Hepatocyte (in vitro differentiated cells): Measurements from ENCODE around the gene SLC39A1. TPM values are rescaled to one million over a fixed set of nuclear protein-coding genes. Genes with fewer than 3 reads are reported as not detected.

Source experiments
- DNase-seq: peaks from one replicate; pipeline ENCODE4 v3.0.0-alpha.2; 2016; ENCODE audit warnings: low spot score
- H2AFZ ChIP-seq: fragments of 200-600 bp; sonication (generic); 2 replicates; pipeline ENCODE4 v1.6.0; 2016; ENCODE audit warnings: antibody characterized with exemption, mild to moderate bottlenecking
- H3K27ac ChIP-seq: fragments of 200-600 bp; sonication (generic); 2 replicates; pipeline ENCODE4 v1.5.1; 2016; ENCODE audit warnings: mild to moderate bottlenecking
- H3K27me3 ChIP-seq: fragments of 200-600 bp; sonication (generic); 2 replicates; pipeline ENCODE4 v1.6.1; 2016
- H3K36me3 ChIP-seq: fragments of 200-600 bp; sonication (generic); replicated peaks from 2 replicates; pipeline ENCODE4 v1.5.1; 2016; ENCODE audit warnings: low read depth; ENCODE audit not compliant: insufficient read depth
- H3K4me1 ChIP-seq: fragments of 200-600 bp; sonication (generic); 2 replicates; pipeline ENCODE4 v1.5.1; 2016; ENCODE audit warnings: mild to moderate bottlenecking, moderate library complexity; ENCODE audit not compliant: insufficient read depth
- H3K4me2 ChIP-seq: fragments of 200-600 bp; sonication (generic); 2 replicates; pipeline ENCODE4 v1.6.0; 2016
- H3K4me3 ChIP-seq: fragments of 200-600 bp; sonication (generic); 2 replicates; pipeline ENCODE4 v1.5.1; 2016; ENCODE audit warnings: mild to moderate bottlenecking
- H3K79me2 ChIP-seq: fragments of 200-600 bp; sonication (generic); 2 replicates; pipeline ENCODE4 v1.6.0; 2017; ENCODE audit warnings: mild to moderate bottlenecking
- H3K9me2 ChIP-seq: fragments of 200-600 bp; sonication (generic); replicated peaks from 2 replicates; pipeline ENCODE4 v1.6.0; 2017; ENCODE audit warnings: mild to moderate bottlenecking; ENCODE audit not compliant: insufficient read depth
- H3K9me3 ChIP-seq: fragments of 200-600 bp; sonication (generic); 2 replicates; pipeline ENCODE4 v1.5.1; 2016; ENCODE audit warnings: low read depth, mild to moderate bottlenecking
- H4K20me1 ChIP-seq: fragments of 200-600 bp; sonication (generic); 2 replicates; pipeline ENCODE4 v1.6.0; 2016; ENCODE audit warnings: mild to moderate bottlenecking; ENCODE audit not compliant: insufficient read depth, poor library complexity, severe bottlenecking
- CTCF ChIP-seq: fragments of 200-600 bp; sonication (generic); IDR thresholded peaks from 2 replicates; pipeline ENCODE4 v1.5.1; 2016; ENCODE audit warnings: antibody characterized with exemption, mild to moderate bottlenecking; ENCODE audit not compliant: poor library complexity
- EZH2 ChIP-seq: fragments of 200-600 bp; sonication (generic); IDR thresholded peaks from 2 replicates; pipeline ENCODE4 v1.6.1; 2016; ENCODE audit warnings: antibody characterized with exemption, mild to moderate bottlenecking, borderline replicate concordance
- EZH2phosphoT487 ChIP-seq: fragments of 200-600 bp; sonication (generic); IDR thresholded peaks from one replicate; pipeline ENCODE4 v1.6.1; 2018; ENCODE audit warnings: antibody characterized with exemption, mild to moderate bottlenecking, low read depth, moderate library complexity; ENCODE audit not compliant: unreplicated experiment, severe bottlenecking
- WGBS: methylation state at CpG from one replicate; pipeline ENCODE4 v1.1.6; 2016; ENCODE audit warnings: low lambda C conversion rate; ENCODE audit errors: missing lambda C conversion rate; 5-methylcytosine and 5-hydroxymethylcytosine counted together
- polyA plus RNA-seq: library from polyadenylated mRNA; unstranded; fragments of >200 nt; fragmentation: Nextera tagmentation; extraction: Ambion mirVana; gene quantifications from 2 replicates; pipeline ENCODE4 v1.2.1, GENCODE V29; 2016
- total RNA-seq: library from RNA; depleted of rRNA; stranded (reverse); fragments of >200 nt; gene quantifications from 2 replicates; pipeline ENCODE4 v1.2.3, GENCODE V29; 2014

SLC39A1 gene
- total and polyA plus RNA-seq, 2 experiments from 2014 or later, result 158 to 163 TPM

- no peak overlapping the region for H3K4me3 ChIP-seq
- no peak overlapping the region for H3K27ac ChIP-seq
- no peaks in the 10 kb centered on the region for H3K9me3 ChIP-seq
- no peak overlapping the region for H2AFZ ChIP-seq
- peaks cover 11% of the 10 kb centered on the region for H3K79me2 ChIP-seq
- H3K27me3 ChIP-seq, result no peaks in the 10 kb centered on the region
- DNase-seq, result no peak
- H3K4me1 ChIP-seq, result peaks cover 5% of the 10 kb centered on the region
- 97% methylated on average over 2 of the region's 2 CpGs for WGBS
- no peaks in the 10 kb centered on the region for H3K9me2 ChIP-seq
- no peak overlapping the region for H3K4me2 ChIP-seq
- no peaks in the 10 kb centered on the region for H4K20me1 ChIP-seq
- TF ChIP-seq EZH2phosphoT487, result no peak
- no peak for TF ChIP-seq CTCF
- no peak for TF ChIP-seq EZH2
- no peaks in the 10 kb centered on the region for H3K36me3 ChIP-seq
Observed at GRCh38 chr1:153970346-153970745, 7.0 kb upstream of the SLC39A1 start.

GRCh38 chr1:153968972-153969371 is 5.6 kb upstream of the SLC39A1 start:
- no peaks in the 10 kb centered on the region for H3K36me3 ChIP-seq
- H3K4me2 ChIP-seq, result peak overlapping the region; percentile 86
- TF ChIP-seq CTCF (no peak), EZH2 (no peak), EZH2phosphoT487 (no peak)
- no peaks in the 10 kb centered on the region for H3K9me2 ChIP-seq
- peaks cover 21% of the 10 kb centered on the region for H3K79me2 ChIP-seq
- 95% methylated on average over 2 of the region's 2 CpGs for WGBS
- no peaks in the 10 kb centered on the region for H4K20me1 ChIP-seq
- no peaks in the 10 kb centered on the region for H3K27me3 ChIP-seq
- DNase-seq, result no peak
- no peak overlapping the region for H3K4me3 ChIP-seq
- H3K4me1 ChIP-seq, result peaks cover 12% of the 10 kb centered on the region
- peak overlapping the region; percentile 77 for H3K27ac ChIP-seq
- H3K9me3 ChIP-seq, result no peaks in the 10 kb centered on the region
- H2AFZ ChIP-seq, result no peak overlapping the region

GRCh38 chr1:153968408-153968807 is 5.1 kb upstream of the SLC39A1 start:
- H3K79me2 ChIP-seq, result peaks cover 21% of the 10 kb centered on the region
- peak overlapping the region; percentile 86 for H3K4me2 ChIP-seq
- H3K4me1 ChIP-seq, result peaks cover 12% of the 10 kb centered on the region
- H3K9me3 ChIP-seq, result no peaks in the 10 kb centered on the region
- H2AFZ ChIP-seq, result peak overlapping the region; percentile 36
- no peak overlapping the region for H3K4me3 ChIP-seq
- H3K27ac ChIP-seq, result peak overlapping the region; percentile 77
- 26% methylated on average over 12 of the region's 13 CpGs for WGBS
- H3K27me3 ChIP-seq, result no peaks in the 10 kb centered on the region
- no peaks in the 10 kb centered on the region for H3K9me2 ChIP-seq
- DNase-seq, result no peak
- no peaks in the 10 kb centered on the region for H4K20me1 ChIP-seq
- TF ChIP-seq CTCF (no peak), EZH2phosphoT487 (no peak), EZH2 (no peak)
- H3K36me3 ChIP-seq, result no peaks in the 10 kb centered on the region

GRCh38 chr1:153968000-153968363 is 4.6 kb upstream of the SLC39A1 start:
- Histone ChIP-seq H3K79me2 (peaks cover 23% of the 10 kb centered on the region), H3K27ac (peak overlapping the region; percentile 77), H3K27me3 (no peaks in the 10 kb centered on the region), H3K4me3 (peak overlapping the region; percentile 20), H3K4me2 (peak overlapping the region; percentile 86), H2AFZ (peak overlapping the region; percentile 36), H3K9me2 (no peaks in the 10 kb centered on the region), H3K36me3 (no peaks in the 10 kb centered on the region), H3K9me3 (no peaks in the 10 kb centered on the region), H3K4me1 (peaks cover 12% of the 10 kb centered on the region), H4K20me1 (no peaks in the 10 kb centered on the region)
- peak; percentile 55 for DNase-seq
- 3% methylated on average over 8 of the region's 8 CpGs for WGBS
- no peak for TF ChIP-seq CTCF
- TF ChIP-seq EZH2, result no peak
- TF ChIP-seq EZH2phosphoT487, result no peak
